ENCODE results near the gene DRD4. TPM values are rescaled to one million over a fixed set of nuclear protein-coding genes. Genes with fewer than 3 reads are reported as not detected.

The DRD4 gene
- total and polyA plus RNA-seq, 7 experiments from 2014 or later: 0.27 to 1.9 (median 0.75) TPM; not detected in 2

GRCh38 chr11:679271-680207 lies 42.5 kb downstream of the DRD4 start:
- Mint-ChIP-seq H3K4me1 (peaks cover 0 to 4% (median 0%) of the 10 kb centered on the region in 7 donors), H3K4me3 (no peak overlapping the region), H3K36me3 (peaks cover 19 to 37% (median 23%) of the 10 kb centered on the region in 5 donors), H3K9me3 (peaks cover 0 to 4% (median 0%) of the 10 kb centered on the region in 11 donors), H3K27me3 (no peaks in the 10 kb centered on the region), H3K27ac (no peak overlapping the region)
- H3K27ac ChIP-seq (ENCODE audit: low read depth, low read length): no peak overlapping the region
- CTCF ChIA-PET: no interaction called here
- H3K36me3 ChIP-seq (ENCODE audit: control insufficient read depth in 2 of 3, insufficient read depth in 3 of 3, low read length in 3 of 3): peaks cover 0 to 73% (median 18%) of the 10 kb centered on the region in 3 experiments
- DNase-seq: no peak
- ATAC-seq: no peak
- POLR2A ChIA-PET: interaction anchor here (1.6 kb wide), 1 partner anchor 11 kb away, joined by 3 read pairs; no protein-coding TSS in a partner anchor
- intact Hi-C loops (cut with micrococcal nuclease): no loop called here
- no peak overlapping the region for H3K4me3 ChIP-seq (ENCODE audit: low read length)
- H3K27me3 ChIP-seq (ENCODE audit: control insufficient read depth in 2 of 2, insufficient read depth in 2 of 2, low read length in 2 of 2): no peaks in the 10 kb centered on the region
- peaks cover 0 to 9% (median 0%) of the 10 kb centered on the region in 3 experiments for H3K9me3 ChIP-seq (ENCODE audit: control insufficient read depth in 2 of 3, low read length in 3 of 3)
- no peaks in the 10 kb centered on the region for H3K4me1 ChIP-seq (ENCODE audit: control insufficient read depth in 2 of 2, insufficient read depth in 2 of 2, low read length in 2 of 2)

GRCh38 chr11:680476-680875 lies 43.4 kb downstream of the DRD4 start:
- peaks cover 0 to 4% (median 0%) of the 10 kb centered on the region in 11 donors for H3K9me3 Mint-ChIP-seq
- CTCF ChIA-PET: no interaction called here

DNA sequence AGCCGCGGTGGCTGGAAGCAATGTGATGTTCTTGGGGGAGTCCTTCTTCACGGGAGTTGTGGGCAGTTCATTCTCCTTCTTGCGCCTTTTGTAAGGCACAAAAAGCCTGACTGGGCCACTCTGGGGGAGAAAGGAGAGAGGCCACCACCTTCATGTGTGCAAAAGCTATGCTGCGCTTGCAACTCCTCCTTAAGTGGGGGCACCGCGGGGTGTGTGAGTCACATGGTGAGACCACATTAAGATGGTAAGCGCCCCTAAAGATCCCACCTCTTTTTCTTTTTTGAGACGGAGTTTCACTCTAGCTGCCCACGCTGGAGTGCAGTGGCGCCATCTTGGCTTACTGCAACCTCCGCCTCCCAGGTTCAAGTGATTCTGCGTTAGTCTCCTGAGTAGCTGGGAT lies 43.9 kb downstream of the DRD4 start:
- ChIA-PET CTCF (interaction anchor here (0.6 kb wide), 1 partner anchor 40 kb away, joined by 5 read pairs; no protein-coding TSS in a partner anchor), POLR2A (interaction anchor here (0.6 to 1.6 kb wide), 3 partner anchors 9 to 15 kb away, joined by 3 read pairs; no protein-coding TSS in a partner anchor)
- Histone ChIP-seq H3K4me1 (ENCODE audit: control insufficient read depth in 2 of 2, insufficient read depth in 2 of 2, low read length in 2 of 2) (no peaks in the 10 kb centered on the region), H3K9me3 (ENCODE audit: control insufficient read depth in 2 of 3, low read length in 3 of 3) (peaks cover 0 to 9% (median 0%) of the 10 kb centered on the region in 3 experiments), H3K27me3 (ENCODE audit: control insufficient read depth in 2 of 2, insufficient read depth in 2 of 2, low read length in 2 of 2) (no peaks in the 10 kb centered on the region), H3K4me3 (ENCODE audit: low read length) (no peak overlapping the region), H3K27ac (ENCODE audit: low read depth, low read length) (no peak overlapping the region), H3K36me3 (ENCODE audit: control insufficient read depth in 2 of 3, insufficient read depth in 3 of 3, low read length in 3 of 3) (peaks cover 0 to 81% (median 18%) of the 10 kb centered on the region in 3 experiments)
- no peaks in the 10 kb centered on the region for H3K27me3 Mint-ChIP-seq
- peaks cover 19 to 39% (median 25%) of the 10 kb centered on the region in 5 donors for H3K36me3 Mint-ChIP-seq
- ATAC-seq (no peak), DNase-seq (no peak)
- H3K4me1 Mint-ChIP-seq: peaks cover 0 to 4% (median 0%) of the 10 kb centered on the region in 7 donors
- no peak overlapping the region for H3K4me3 Mint-ChIP-seq
- peaks cover 0 to 4% (median 0%) of the 10 kb centered on the region in 11 donors for H3K9me3 Mint-ChIP-seq
- no peak overlapping the region for H3K27ac Mint-ChIP-seq
- intact Hi-C loops (cut with micrococcal nuclease): no loop called here

More at GRCh38 chr11:680476-680875, 43.4 kb downstream of the DRD4 start:
- Mint-ChIP-seq H3K4me1 (peaks cover 0 to 4% (median 0%) of the 10 kb centered on the region in 7 donors), H3K36me3 (peaks cover 19 to 39% (median 25%) of the 10 kb centered on the region in 5 donors), H3K27ac (peak overlapping the region in 1 of 9 donors; percentile 11), H3K27me3 (no peaks in the 10 kb centered on the region), H3K4me3 (no peak overlapping the region)
- POLR2A ChIA-PET: interaction anchor here (1.6 kb wide), 1 partner anchor 10 kb away, joined by 3 read pairs; no protein-coding TSS in a partner anchor
- H3K4me1 ChIP-seq (ENCODE audit: control insufficient read depth in 2 of 2, insufficient read depth in 2 of 2, low read length in 2 of 2): no peaks in the 10 kb centered on the region
- ATAC-seq (no peak), DNase-seq (no peak)
- H3K36me3 ChIP-seq (ENCODE audit: control insufficient read depth in 2 of 3, insufficient read depth in 3 of 3, low read length in 3 of 3): peaks cover 0 to 77% (median 18%) of the 10 kb centered on the region in 3 experiments
- H3K27ac ChIP-seq (ENCODE audit: low read depth, low read length): no peak overlapping the region
- no peak overlapping the region for H3K4me3 ChIP-seq (ENCODE audit: low read length)
- no peaks in the 10 kb centered on the region for H3K27me3 ChIP-seq (ENCODE audit: control insufficient read depth in 2 of 2, insufficient read depth in 2 of 2, low read length in 2 of 2)
- H3K9me3 ChIP-seq (ENCODE audit: control insufficient read depth in 2 of 3, low read length in 3 of 3): peaks cover 0 to 9% (median 0%) of the 10 kb centered on the region in 3 experiments
- intact Hi-C loops (cut with micrococcal nuclease): no loop called here

- peaks cover 25 to 53% (median 31%) of the 10 kb centered on the region in 5 donors for H3K36me3 Mint-ChIP-seq
- H3K27ac Mint-ChIP-seq: peak overlapping the region in 2 of 9 donors; percentile 28 to 70
- H3K36me3 ChIP-seq (ENCODE audit: control insufficient read depth in 2 of 3, insufficient read depth in 3 of 3, low read length in 3 of 3): peaks cover 0 to 69% (median 16%) of the 10 kb centered on the region in 3 experiments
These were observed 49.6 kb downstream of the DRD4 start for GRCh38 chr11:686451-687243.

DNA sequence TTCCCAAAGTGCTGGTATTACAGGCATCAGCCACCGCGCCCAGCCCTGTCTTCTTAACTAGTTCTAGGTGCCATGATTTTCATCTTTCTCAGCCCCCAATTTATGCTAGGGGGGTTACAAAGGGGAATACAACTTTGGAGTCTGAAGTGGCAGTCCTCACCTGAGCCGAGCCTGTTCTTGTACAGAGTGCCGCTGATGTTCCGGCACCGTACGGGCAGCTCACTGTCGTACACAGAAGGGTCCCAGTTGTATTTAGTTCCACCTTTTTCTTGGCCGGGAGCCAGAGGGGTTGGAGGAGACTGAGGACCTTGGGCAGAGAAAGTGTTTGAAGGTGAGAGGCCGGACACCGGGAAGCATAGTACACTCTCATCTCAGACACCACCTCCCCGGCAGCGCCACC lies 50.7 kb downstream of the DRD4 start:
- no peak overlapping the region for H3K4me3 Mint-ChIP-seq
- peaks cover 0 to 58% (median 8%) of the 10 kb centered on the region in 3 experiments for H3K36me3 ChIP-seq (ENCODE audit: control insufficient read depth in 2 of 3, insufficient read depth in 3 of 3, low read length in 3 of 3)
- H3K4me1 ChIP-seq (ENCODE audit: control insufficient read depth in 2 of 2, insufficient read depth in 2 of 2, low read length in 2 of 2): peaks cover 0 to 24% of the 10 kb centered on the region in 2 donors
- ATAC-seq (no peak), DNase-seq (no peak)
- no peaks in the 10 kb centered on the region for H3K27me3 ChIP-seq (ENCODE audit: control insufficient read depth in 2 of 2, insufficient read depth in 2 of 2, low read length in 2 of 2)
- no peak overlapping the region for H3K27ac Mint-ChIP-seq
- no peaks in the 10 kb centered on the region for H3K27me3 Mint-ChIP-seq
- peaks cover 0 to 4% (median 0%) of the 10 kb centered on the region in 11 donors for H3K9me3 Mint-ChIP-seq
- H3K27ac ChIP-seq (ENCODE audit: low read depth, low read length): no peak overlapping the region
- H3K4me3 ChIP-seq (ENCODE audit: low read length): no peak overlapping the region
- peaks cover 0 to 1% (median 0%) of the 10 kb centered on the region in 3 experiments for H3K9me3 ChIP-seq (ENCODE audit: control insufficient read depth in 2 of 3, low read length in 3 of 3)
- POLR2A ChIA-PET: interaction anchor here (0.6 kb wide), 1 partner anchor 437 kb away, joined by 3 read pairs; no protein-coding TSS in a partner anchor
- CTCF ChIA-PET: no interaction called here
- intact Hi-C loops (cut with micrococcal nuclease): no loop called here
- H3K4me1 Mint-ChIP-seq: peaks cover 14 to 32% (median 24%) of the 10 kb centered on the region in 7 donors
- H3K36me3 Mint-ChIP-seq: peaks cover 16 to 42% (median 27%) of the 10 kb centered on the region in 5 donors

More at GRCh38 chr11:686451-687243, 49.6 kb downstream of the DRD4 start:
- H3K4me1 ChIP-seq (ENCODE audit: control insufficient read depth in 2 of 2, insufficient read depth in 2 of 2, low read length in 2 of 2): peaks cover 0 to 14% of the 10 kb centered on the region in 2 donors
- no peaks in the 10 kb centered on the region for H3K27me3 ChIP-seq (ENCODE audit: control insufficient read depth in 2 of 2, insufficient read depth in 2 of 2, low read length in 2 of 2)
- DNase-seq (no peak), ATAC-seq (no peak)
- CTCF ChIA-PET: interaction anchor here (0.7 kb wide), 1 partner anchor 67 kb away, joined by 3 read pairs; no protein-coding TSS in a partner anchor
- H3K27ac ChIP-seq (ENCODE audit: low read depth, low read length): no peak overlapping the region
- Mint-ChIP-seq H3K9me3 (peaks cover 0 to 4% (median 0%) of the 10 kb centered on the region in 11 donors), H3K4me3 (peak overlapping the region in 1 of 10 donors; percentile 7), H3K4me1 (peaks cover 8 to 21% (median 13%) of the 10 kb centered on the region in 7 donors), H3K27me3 (no peaks in the 10 kb centered on the region)
- H3K9me3 ChIP-seq (ENCODE audit: control insufficient read depth in 2 of 3, low read length in 3 of 3): peaks cover 0 to 9% (median 0%) of the 10 kb centered on the region in 3 experiments
- intact Hi-C loops (cut with micrococcal nuclease): no loop called here
- H3K4me3 ChIP-seq (ENCODE audit: low read length): no peak overlapping the region
- POLR2A ChIA-PET: interaction anchor here (0.6 kb wide), 2 partner anchors 14 to 34 kb away, joined by 3 read pairs; no protein-coding TSS in a partner anchor

DNA sequence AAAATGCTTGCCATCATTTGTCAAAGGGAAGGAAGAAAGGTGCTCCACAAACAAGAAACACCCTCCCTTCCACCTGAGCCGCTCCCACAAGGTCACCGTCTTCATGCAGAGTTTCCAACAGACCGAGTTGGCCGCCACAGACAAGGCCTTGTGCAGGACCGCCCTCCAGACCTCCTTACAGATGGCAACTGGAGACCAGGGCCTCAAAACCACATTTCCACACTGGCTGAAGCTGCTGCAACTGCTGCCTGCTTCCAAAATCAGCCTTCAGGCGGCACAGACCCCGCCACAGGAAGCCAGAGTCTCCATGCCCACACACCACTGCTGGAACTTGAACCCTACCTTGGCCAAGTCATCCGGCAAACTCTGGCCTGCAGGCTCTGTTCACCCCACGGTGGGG lies 51.6 kb downstream of the DRD4 start:
- peak overlapping the region in 5 of 9 donors; percentile 24 to 91 (median 57) for H3K27ac Mint-ChIP-seq
- intact Hi-C loops (cut with micrococcal nuclease): no loop called here
- POLR2A ChIA-PET: interaction anchor here (0.6 to 0.7 kb wide), 2 partner anchors 33 to 75 kb away, joined by 3 read pairs; no protein-coding TSS in a partner anchor

More for the DNA sequence above, 51.6 kb downstream of the DRD4 start:
- Mint-ChIP-seq H3K36me3 (peaks cover 9 to 32% (median 18%) of the 10 kb centered on the region in 5 donors), H3K4me1 (peaks cover 21 to 42% (median 33%) of the 10 kb centered on the region in 7 donors), H3K27me3 (no peaks in the 10 kb centered on the region), H3K9me3 (peaks cover 0 to 4% (median 0%) of the 10 kb centered on the region in 11 donors), H3K4me3 (peak overlapping the region in 1 of 10 donors; percentile 25)
- Histone ChIP-seq H3K27ac (ENCODE audit: low read depth, low read length) (no peak overlapping the region), H3K4me3 (ENCODE audit: low read length) (no peak overlapping the region), H3K27me3 (ENCODE audit: control insufficient read depth in 2 of 2, insufficient read depth in 2 of 2, low read length in 2 of 2) (no peaks in the 10 kb centered on the region), H3K4me1 (ENCODE audit: control insufficient read depth in 2 of 2, insufficient read depth in 2 of 2, low read length in 2 of 2) (peaks cover 4 to 33% of the 10 kb centered on the region in 2 donors), H3K36me3 (ENCODE audit: control insufficient read depth in 2 of 3, insufficient read depth in 3 of 3, low read length in 3 of 3) (peaks cover 0 to 49% (median 8%) of the 10 kb centered on the region in 3 experiments), H3K9me3 (ENCODE audit: control insufficient read depth in 2 of 3, low read length in 3 of 3) (no peaks in the 10 kb centered on the region)
- CTCF ChIA-PET: no interaction called here
- no peak for DNase-seq
- no peak for ATAC-seq
